Hypothalamus (tissue), 51 donors: Measurements from ENCODE around the gene PRRX2.
"Not testable (repeated sequence)": the region's sequence is repeated elsewhere in the genome, so short reads cannot be mapped to it uniquely, and the experiment has no call there.

Source experiments
- DNase-seq, 51 donors: peaks; one replicate each; lab custom pipeline; 2025; lab: John Stamatoyannopoulos, UW

PRRX2 gene

DNA sequence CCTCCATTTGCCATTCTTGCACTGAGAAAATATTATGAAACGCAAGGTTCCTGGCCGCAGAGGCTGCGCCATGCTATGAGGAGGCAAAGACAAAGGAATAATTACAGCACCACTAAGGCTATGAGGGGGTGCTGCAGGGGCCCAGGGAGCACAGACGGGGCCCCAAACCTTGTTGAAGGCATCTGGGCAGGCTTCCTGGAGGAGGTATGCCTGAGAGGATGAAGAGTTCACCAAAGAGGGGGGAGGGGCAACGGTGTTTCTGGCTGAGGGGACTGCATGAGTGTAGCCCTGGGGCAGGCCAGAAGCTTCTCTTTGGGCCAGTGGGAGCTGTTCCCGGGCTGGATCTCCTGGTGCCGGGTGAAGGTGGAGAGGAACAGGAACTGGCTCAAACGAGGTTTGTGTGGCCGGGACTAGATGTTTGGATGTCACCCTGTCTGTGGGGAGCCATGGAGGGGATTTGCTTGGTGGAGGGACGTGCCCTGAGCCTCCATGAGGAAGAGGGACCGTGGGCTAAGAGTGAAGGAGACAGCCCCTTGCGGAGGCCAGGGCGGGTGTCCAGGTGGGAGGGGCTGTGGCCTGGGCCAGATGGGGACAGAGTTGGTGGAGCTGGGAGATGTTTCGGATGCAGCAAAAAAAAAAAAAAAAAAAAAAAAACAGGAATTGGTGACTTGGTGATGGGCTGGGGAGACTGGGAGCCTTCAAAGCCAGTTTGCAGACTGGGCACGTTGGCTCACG is 59.2 kb downstream of the PRRX2 start:
- DNase-seq = no peak

GRCh38 chr9:129725795-129726251 is 60.4 kb downstream of the PRRX2 start:
- DNase-seq = peak in 1 of 51 donors; percentile 7

GRCh38 chr9:129726322-129727160 is 61.1 kb downstream of the PRRX2 start:
- DNase-seq = peak in 35 of 51 donors; percentile 2 to 66 (median 35)

DNA sequence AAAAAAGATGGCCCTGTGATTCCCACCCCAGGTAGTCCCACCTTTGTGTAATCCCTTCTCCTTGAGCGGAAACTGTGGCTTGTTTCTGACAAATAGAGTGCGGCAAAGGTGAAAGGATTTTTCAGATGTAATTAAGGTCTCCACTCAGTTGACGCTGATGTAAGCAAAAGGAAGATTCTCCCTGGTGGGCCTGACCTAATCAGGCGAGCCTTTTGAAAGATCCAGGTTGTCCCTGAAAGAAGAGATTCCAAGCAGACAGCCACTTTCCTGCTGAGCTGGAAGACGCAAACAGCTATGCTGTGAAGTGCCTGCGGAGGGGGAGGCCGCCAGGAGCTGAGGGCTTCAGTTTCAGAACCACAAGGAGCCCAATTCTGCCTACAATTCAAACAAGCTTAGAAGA is 63.3 kb downstream of the PRRX2 start:
- DNase-seq = no peak

DNA sequence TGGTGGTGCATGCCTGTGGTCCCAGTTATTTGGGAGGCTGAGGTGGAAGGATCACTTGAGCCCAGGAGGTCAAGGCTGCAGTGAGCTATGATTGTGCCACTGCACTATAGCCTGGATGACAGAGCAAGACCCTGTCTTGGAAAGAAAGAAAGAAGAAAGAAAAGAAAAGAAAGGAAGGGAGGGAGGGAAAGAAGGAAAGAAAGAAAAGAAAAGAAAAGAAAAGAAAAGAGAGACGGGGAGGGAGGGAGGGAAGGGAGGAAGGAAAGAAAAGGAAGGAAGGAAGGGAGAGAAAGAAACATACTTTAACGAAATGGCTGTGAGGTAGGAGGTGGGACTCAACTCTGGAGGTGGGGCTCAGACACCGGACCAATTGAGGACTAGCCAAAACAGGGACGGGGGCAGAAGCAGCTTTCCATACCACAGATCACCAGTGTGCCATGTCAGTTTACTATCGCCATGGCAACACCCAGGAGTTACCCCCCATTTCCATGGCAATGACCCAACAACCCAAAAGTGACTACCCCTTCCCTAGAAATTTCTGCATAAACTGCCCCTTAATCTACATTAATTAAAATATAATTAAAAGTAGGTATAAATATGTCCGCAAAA is 66.1 kb downstream of the PRRX2 start:
- no peak for DNase-seq

GRCh38 chr9:129732100-129732499 is 66.7 kb downstream of the PRRX2 start:
- no peak for DNase-seq

DNA sequence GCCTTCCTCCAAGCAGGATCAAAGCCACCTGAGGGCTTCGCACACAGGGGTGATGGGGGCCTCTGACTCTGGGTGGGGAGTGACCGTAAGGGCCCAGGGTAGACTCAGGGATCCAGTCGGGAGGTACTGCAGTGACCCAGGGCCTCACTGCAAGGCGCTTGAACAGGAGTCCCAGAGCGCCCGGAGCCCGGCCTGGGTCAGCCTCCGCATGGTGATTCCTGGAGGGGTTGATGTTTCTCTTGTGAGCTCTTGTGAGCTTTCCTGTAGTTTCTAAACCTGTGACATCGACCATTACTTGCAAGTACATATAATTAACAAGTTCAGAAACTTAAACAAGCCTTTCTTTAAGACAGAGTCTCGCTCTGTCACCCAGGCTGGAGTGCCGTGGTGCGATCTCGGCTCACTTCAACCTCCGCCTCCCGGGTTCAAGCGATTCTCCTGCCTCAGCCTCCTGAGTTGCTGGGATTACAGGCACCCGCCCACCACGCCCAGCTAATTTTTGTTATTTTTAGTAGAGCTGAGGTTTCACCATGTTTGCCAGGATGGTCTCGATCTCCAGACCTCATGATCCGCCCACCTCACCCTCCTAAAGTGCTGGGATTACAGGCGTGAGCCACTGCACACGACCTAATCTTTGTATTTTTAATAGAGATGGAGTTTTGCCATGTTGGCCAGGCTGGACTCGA is 67.6 kb downstream of the PRRX2 start:
- DNase-seq = no peak

DNA sequence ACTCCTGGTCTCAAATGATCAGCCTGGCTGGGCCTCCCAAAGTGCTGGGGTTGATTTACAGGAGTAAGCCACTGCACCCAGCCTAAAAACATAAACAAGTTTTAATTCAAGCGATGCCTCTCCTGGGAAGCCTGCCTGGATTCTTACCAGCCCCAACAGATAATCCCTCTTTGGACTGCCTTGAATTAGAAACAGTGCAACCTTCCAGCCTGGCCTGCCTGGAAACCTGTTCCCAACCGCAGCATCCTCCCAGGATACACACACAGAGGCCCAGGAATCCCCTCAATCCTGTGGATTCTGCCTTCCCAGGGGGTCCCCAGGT is 68.1 kb downstream of the PRRX2 start:
- DNase-seq = no peak

GRCh38 chr9:129735546-129735945 is 70.1 kb downstream of the PRRX2 start:
- DNase-seq = no peak

DNA sequence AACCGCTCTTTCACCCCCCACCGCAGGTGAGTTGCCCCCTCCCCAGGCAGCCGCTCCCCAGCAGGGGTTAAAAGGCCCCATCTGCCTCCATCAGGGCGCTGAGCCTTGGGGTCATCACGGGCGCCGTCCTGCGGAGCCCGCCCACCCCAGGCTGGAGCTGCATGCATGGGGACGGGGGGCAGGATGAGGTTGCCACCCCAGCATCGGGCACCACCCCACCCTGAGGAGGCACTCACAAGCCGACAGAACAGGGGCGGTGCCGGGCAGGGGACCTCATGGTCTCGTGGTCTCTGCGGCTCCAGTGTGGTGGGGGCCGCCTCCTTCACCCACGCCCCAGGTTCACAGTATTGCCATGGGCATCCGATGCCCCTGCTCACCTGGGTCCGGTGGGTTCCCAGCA is 70.9 kb downstream of the PRRX2 start:
- DNase-seq = no peak

- DNase-seq = peak in 46 of 51 donors; percentile 20 to 82 (median 60)
Measured at GRCh38 chr9:129737479-129738274, 72.2 kb downstream of the PRRX2 start.

DNA sequence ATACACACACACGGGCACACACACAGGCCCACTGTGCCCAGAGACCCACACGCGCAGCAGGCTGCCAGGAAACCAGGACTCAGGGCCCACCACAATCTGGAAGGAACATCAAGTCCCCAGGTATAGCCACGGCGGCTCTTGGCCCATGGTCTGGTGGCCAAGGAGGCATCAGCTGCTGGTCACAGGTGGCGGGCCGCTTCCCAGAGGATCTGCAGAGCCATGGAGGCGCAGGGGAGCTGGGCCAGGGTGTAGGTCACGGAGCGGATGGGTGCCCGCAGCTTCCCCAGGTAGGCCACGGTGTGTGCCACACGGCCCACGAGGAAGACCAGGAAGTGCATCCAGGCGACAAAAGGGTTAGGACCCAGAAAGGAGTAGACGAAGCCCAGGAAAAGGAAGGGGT is 74.0 kb downstream of the PRRX2 start:
- DNase-seq = no peak

DNA sequence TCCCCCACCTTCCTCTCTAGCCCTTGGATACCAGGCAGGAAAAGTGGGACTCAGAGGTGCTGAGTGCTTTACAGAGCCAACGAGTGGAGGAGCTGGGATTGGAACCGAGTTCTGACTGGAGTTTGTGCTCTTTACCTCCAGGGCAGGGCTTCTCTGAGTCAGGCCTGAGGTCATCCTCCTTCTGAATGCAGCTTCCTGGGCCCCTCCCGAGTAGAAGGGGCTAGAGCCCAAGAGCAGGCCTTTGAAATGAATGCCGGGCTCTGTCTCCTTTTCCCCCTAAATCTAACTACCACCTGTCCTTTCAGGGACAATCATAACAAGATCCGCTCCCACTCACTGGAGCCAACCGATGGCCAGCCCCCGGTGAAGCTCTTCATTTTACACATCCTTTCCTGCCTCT is 74.7 kb downstream of the PRRX2 start:
- no peak for DNase-seq

DNA sequence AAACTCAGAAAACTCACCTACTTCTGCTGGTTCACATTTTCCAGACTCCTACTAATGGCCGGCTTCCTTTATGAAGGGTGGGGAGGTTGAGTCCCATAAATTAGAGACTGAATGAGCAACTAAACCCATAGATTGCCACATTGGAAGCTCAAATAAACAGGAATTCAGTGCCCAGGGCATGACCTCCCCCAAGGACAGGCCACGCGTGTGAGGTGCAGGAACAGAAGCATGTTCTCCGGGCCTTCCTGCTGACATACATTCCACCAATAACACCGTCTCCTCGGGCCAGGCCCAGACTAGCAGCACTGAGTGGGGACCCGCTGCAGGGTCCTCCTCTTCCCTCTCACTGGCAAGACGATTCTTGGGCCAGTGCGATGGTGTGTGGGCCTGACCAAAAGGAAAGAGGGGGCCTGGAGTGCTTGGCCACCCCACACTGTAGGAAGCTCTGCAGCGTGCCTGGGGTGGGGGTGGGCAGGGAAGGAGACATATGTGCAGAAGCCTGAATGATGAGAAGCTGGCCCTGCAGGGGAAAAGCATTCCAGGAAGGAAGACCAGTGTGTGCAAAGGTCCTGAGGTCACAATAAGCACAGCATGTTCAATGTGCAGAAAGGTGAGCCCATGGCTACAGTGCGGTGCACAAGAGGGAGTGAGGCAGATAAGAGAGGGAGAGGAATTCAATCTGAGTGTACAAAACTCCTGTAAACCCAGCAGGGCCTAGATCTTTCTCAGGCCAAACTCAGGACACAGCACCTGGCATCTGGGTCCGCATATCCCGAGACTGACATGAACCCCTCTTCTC is 75.4 kb downstream of the PRRX2 start:
- DNase-seq = no peak

DNA sequence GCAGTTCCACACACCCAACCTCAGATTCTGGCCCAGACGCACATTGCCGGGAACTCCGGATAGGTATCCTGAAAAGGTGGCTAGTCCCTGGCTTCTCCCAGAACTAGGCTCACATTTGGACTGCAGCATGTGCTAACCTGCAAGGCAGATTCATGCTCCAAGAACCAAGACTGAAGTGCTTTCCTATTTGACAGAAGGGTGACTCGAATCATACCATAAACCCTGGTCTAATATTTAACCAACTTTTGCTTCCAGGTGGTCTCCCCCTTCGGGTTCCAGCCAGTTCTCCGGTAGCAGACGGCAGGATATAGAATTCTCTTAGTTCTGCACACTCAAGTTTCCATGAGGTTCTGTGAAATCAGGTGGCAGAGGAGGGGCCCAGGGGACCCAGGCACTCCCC is 79.8 kb downstream of the PRRX2 start:
- DNase-seq = no peak

DNA sequence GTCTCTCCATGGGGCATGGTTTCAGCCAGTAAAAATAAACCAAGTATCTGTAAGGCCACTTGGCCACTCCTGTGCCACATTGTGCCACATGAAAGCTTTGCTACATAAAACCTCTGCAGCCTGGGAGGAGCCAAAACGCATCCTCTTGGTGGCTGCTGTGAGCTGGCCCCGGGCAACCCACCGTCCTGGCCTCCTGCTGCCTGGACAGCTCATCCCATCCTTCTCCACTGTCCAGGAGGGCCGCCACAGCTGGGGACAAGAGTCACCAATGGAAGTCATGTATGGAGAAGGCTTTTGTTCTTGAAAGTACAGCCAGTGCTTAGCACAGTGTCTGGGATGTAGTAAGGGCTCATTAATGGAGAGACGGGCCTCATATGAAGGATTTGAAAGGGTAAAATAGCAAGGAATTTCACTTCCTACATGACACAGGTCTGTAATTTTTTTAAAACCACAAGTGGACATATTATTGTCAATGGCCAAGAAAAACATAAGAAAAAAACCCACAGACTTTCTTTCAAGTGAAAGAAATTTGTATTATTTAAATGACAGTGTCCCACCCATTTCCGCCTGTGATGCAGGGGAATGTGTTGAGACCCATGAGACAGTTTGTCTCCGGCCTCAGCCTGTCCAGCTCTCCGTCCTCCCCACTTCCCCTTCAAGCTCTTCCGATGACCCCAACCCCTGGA is 80.8 kb downstream of the PRRX2 start:
- no peak for DNase-seq

DNA sequence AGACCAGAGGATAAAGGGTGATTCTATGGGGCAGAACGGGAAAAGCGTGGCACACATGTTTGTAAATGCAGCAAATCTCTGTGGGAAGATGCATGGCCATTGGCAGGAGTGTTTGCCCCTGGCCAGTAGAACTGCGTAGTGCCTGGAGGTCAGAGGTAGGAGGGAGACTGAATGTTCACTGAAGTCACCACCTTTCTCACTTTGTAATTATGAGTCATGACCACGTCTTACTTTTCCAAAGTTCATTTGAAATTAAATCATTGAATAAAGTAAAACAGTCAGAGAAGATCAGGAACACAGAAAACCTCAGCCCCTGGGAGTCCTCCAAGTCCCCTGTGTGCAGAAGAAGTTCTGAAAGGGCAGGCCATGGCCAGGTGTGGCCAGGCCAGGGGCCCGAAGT is 82.8 kb downstream of the PRRX2 start:
- no peak for DNase-seq

GRCh38 chr9:129749052-129749451 is 83.6 kb downstream of the PRRX2 start:
- not testable (repeated sequence) for DNase-seq

GRCh38 chr9:129749575-129749974 is 84.1 kb downstream of the PRRX2 start:
- DNase-seq = no peak
